Esophagus muscularis mucosa (tissue), 4 donors: ENCODE data around the gene INPP5A. TPM values are rescaled to one million over a fixed set of nuclear protein-coding genes. Genes with fewer than 3 reads are reported as not detected.

ENCODE experiments used
- DNase-seq: peaks from one replicate; pipeline ENCODE4 v3.0.0-alpha.2; 2017; ENCODE audit errors: extremely low spot score
- H3K27ac ChIP-seq, 4 donors: fragments of 200-600 bp; sonication (generic); replicated peaks in 1 of 4; 1 replicate in 3 of 4; 2 replicates in 1 of 4; pipeline ENCODE4 v1.5.1; 2016 to 2019; ENCODE audit warnings: mild to moderate bottlenecking in 1 of 4
- H3K27me3 ChIP-seq, 4 donors: fragments of 200-600 bp; sonication (generic); one replicate each; pipeline versions ENCODE4 v1.5.1 to v1.6.0; 2016 to 2019
- H3K36me3 ChIP-seq, 4 donors: fragments of 200-600 bp; sonication (generic); one replicate each; pipeline ENCODE4 v1.5.1; 2016 to 2019
- H3K4me1 ChIP-seq, 4 donors: fragments of 200-600 bp; sonication (generic); one replicate each; pipeline ENCODE4 v1.5.1; 2016 to 2019
- H3K4me3 ChIP-seq, 4 donors: fragments of 200-600 bp; sonication (generic); 1 replicate in 2 of 4; 2 replicates in 2 of 4; pipeline ENCODE4 v1.5.1; 2016 to 2019; ENCODE audit warnings: mild to moderate bottlenecking in 4 of 4, moderate library complexity in 1 of 4
- H3K9me3 ChIP-seq, 4 donors: fragments of 200-600 bp; sonication (generic); 1 replicate in 3 of 4; 2 replicates in 1 of 4; pipeline ENCODE4 v1.5.1; 2016 to 2019
- EP300 ChIP-seq: sonication (generic); formaldehyde crosslinking; IDR thresholded peaks from one replicate; pipeline ENCODE4 v1.6.1; 2017; ENCODE audit warnings: antibody characterized with exemption
- POLR2A ChIP-seq: fragments of 450-650 bp; IDR thresholded peaks from one replicate; pipeline ENCODE4 v1.6.1; 2017; ENCODE audit warnings: antibody characterized with exemption, moderate library complexity, mild to moderate bottlenecking, low read depth
- POLR2AphosphoS5 ChIP-seq, 2 donors: sonication (generic); formaldehyde crosslinking; IDR thresholded peaks; one replicate each; pipeline ENCODE4 v1.6.1; 2017; ENCODE audit warnings: antibody characterized with exemption in 2 of 2
- WGBS: methylation state at CpG from one replicate; pipeline ENCODE4 v1.1.5; 2018; 5-methylcytosine and 5-hydroxymethylcytosine counted together
- intact Hi-C: fragments of 100-400 bp; cut with DNase I; formaldehyde crosslinking; loops from one replicate; pipeline ENCODE4 v1.15.1; 2023
- total RNA-seq, 4 donors: library from RNA; depleted of rRNA; stranded (reverse); fragments of >200 nt; gene quantifications; one replicate each; pipeline versions ENCODE4 v1.1.0 to v1.2.1, GENCODE V29; 2016
- TF ChIP-seq, protein P1 (sequence below), 3 experiments: fragments of 200-600 bp in 2 of 3; fragments of 450-650 bp in 1 of 3; sonication (generic) in 2 of 3; IDR thresholded peaks; one replicate each; pipeline ENCODE4 v1.5.1; 2017 to 2019; ENCODE audit warnings: antibody characterized with exemption in 3 of 3, mild to moderate bottlenecking in 2 of 3, moderate library complexity in 1 of 3

The INPP5A gene
- total RNA-seq, 4 donors from 2014 or later: 234 to 301 (median 245) TPM

DNA sequence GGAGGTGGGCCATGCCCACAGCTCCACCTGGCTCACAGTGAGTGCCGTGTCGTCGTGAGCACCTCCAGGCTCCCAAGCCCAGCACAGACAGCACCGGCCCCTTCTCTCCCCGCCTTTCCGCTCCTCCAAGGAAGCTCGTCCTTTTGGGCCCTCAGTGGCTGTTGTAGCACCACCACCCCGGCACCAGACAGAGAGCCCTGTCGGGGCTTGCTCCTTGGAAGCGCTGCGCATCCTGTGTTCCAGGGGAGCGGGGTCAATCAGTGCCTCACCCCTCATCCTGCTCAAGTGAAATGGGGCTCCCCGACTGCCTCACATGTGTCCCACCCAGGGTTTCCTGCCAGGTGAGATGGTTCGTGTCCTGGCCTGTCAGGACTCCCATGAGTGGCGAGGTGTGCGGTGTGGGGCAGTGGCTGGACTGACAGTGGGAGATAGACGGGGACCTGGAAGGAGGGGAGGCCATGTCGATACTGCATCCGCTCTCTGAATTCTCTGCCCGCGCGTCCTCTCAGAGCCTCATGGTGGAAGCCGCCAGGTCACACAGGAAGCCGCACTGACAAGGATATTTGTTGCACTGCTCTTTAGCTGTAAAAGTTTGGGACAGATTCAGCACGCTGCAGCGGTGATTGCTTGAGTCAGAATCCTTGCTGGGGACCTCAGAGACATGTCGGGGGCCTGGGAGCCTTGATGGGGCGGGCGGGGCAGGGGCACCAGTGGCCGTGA lies 107.1 kb downstream of the INPP5A start:
- H3K4me3 ChIP-seq: no peak overlapping the region
- intact Hi-C loops: loop anchor here (10.0 kb wide), 1 partner anchor 260 kb away; no protein-coding TSS in a partner anchor
- H3K9me3 ChIP-seq: no peaks in the 10 kb centered on the region
- peaks cover 20 to 97% (median 89%) of the 10 kb centered on the region in 4 donors for H3K4me1 ChIP-seq
- no peaks in the 10 kb centered on the region for H3K27me3 ChIP-seq
- WGBS: 83% methylated on average over 24 of the region's 30 CpGs
- H3K36me3 ChIP-seq: peaks cover 0 to 20% (median 12%) of the 10 kb centered on the region in 4 donors
- peak overlapping the region; percentile 60 to 98 (median 95) for H3K27ac ChIP-seq
- DNase-seq: no peak
- TF ChIP-seq POLR2A: no peak
- no peak for TF ChIP-seq EP300
- no peak for TF ChIP-seq POLR2AphosphoS5 (IDR thresholded peaks at IDR 0.05)
- TF ChIP-seq, protein P1, sequence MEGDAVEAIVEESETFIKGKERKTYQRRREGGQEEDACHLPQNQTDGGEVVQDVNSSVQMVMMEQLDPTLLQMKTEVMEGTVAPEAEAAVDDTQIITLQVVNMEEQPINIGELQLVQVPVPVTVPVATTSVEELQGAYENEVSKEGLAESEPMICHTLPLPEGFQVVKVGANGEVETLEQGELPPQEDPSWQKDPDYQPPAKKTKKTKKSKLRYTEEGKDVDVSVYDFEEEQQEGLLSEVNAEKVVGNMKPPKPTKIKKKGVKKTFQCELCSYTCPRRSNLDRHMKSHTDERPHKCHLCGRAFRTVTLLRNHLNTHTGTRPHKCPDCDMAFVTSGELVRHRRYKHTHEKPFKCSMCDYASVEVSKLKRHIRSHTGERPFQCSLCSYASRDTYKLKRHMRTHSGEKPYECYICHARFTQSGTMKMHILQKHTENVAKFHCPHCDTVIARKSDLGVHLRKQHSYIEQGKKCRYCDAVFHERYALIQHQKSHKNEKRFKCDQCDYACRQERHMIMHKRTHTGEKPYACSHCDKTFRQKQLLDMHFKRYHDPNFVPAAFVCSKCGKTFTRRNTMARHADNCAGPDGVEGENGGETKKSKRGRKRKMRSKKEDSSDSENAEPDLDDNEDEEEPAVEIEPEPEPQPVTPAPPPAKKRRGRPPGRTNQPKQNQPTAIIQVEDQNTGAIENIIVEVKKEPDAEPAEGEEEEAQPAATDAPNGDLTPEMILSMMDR (IDR thresholded peaks at IDR 0.05): no peak

DNA sequence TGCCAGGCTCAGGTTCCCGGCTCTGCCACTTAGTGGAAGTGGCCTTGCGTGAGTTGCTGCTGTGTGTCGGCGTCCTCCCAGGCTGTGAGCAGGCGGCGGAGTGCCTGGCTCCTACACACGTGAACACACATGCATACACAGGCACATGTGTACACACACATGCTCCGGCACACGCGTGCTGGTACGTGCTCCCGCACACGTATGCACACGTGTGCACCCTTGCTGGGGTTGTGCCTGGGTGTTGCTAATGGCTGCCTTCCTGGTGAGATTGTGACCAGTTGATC lies 107.6 kb downstream of the INPP5A start:
- Histone ChIP-seq H3K27me3 (no peaks in the 10 kb centered on the region), H3K27ac (peak overlapping the region; percentile 40 to 98 (median 95)), H3K36me3 (peaks cover 0 to 25% (median 16%) of the 10 kb centered on the region in 4 donors), H3K9me3 (no peaks in the 10 kb centered on the region), H3K4me1 (peaks cover 20 to 97% (median 86%) of the 10 kb centered on the region in 4 donors), H3K4me3 (no peak overlapping the region)
- WGBS: 83% methylated on average over 13 of the region's 14 CpGs
- TF ChIP-seq EP300: no peak
- TF ChIP-seq POLR2AphosphoS5 (IDR thresholded peaks at IDR 0.05): peak; percentile 32 to 33
- no peak for TF ChIP-seq POLR2A
- TF ChIP-seq, protein P1 (IDR thresholded peaks at IDR 0.05): no peak
- no peak for DNase-seq
- intact Hi-C loops: loop anchor here (10.0 kb wide), 1 partner anchor 260 kb away; no protein-coding TSS in a partner anchor

DNA sequence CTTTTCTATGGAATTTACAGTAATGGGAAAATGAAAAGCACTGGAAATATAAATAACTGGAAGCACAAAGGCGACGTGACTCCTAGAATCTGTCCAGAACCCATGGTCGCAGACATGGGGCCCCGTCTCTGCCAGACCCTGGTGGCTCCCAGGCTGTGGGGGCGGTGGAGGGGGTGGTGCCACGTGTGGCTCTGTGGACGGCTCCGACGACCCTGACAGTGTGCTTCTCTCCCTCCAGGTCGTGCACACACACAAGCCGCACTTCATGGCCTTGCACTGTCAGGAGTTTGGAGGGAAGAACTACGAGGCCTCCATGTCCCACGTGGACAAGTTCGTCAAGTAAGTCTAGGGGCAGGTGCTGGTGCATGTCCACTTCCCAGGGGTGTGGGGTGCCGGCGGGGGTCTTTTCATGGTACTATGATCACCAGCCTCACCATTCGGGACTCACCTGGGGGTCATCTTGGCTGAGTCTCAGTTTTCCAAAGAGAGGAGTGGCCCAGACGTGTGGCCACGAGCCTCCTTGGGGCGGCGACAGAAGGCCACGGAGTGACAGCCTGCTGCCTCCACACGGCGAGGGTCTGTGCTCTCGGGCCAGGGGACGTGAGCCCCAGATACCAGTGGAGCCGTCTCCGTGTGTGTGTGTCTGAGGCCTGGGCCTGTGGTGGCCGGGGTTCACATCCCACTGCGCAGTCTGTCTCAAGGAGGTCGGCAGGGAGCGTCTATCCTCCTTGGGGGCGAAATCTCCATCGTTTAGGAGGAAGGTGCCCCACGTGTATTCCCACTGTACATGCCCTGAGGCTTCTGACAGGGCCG lies 108.2 kb downstream of the INPP5A start:
- no peak for TF ChIP-seq POLR2AphosphoS5 (IDR thresholded peaks at IDR 0.05)
- TF ChIP-seq, protein P1 (IDR thresholded peaks at IDR 0.05): no peak
- TF ChIP-seq POLR2A: no peak
- no peak for TF ChIP-seq EP300
- Histone ChIP-seq H3K27me3 (no peaks in the 10 kb centered on the region), H3K27ac (peak overlapping the region; percentile 40 to 98 (median 95)), H3K9me3 (no peaks in the 10 kb centered on the region), H3K36me3 (peaks cover 4 to 32% (median 22%) of the 10 kb centered on the region in 4 donors), H3K4me1 (peaks cover 20 to 97% (median 81%) of the 10 kb centered on the region in 4 donors), H3K4me3 (no peak overlapping the region)
- intact Hi-C loops: loop anchor here (10.0 kb wide), 1 partner anchor 261 kb away; no protein-coding TSS in a partner anchor
- DNase-seq: no peak
- WGBS: 88% methylated on average over 25 of the region's 36 CpGs

DNA sequence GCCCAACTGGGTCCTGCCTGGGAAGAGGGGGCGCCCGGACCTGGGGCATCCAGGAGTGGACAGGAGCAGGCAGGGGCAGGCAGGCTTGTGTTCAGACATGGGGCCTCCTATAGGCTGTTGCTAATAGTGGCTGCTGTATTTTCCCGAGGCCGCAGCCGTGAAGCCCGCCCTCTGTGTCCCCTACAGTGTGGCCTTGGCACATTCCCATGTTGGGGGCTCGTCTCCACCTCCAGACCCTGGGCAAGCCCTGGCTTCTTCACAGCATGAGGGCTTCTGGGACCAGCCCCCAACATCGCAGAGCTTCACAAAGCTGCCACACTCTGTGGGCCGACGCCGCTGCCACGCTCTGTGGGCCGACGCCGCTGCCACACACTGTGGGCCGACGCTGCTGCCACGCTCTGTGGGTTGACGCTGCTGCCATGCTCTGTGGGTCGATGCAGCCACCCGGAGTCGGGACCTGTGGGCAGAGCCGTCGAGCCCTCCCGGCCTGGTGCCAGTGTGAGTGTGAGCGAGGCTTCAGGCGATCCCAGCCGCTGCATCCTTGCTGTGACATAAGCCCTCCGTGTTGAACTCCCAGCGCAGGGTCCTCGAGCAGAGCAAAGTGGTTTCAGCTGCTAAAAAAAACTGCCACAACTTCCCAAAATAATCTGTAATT lies 109.0 kb downstream of the INPP5A start:
- Histone ChIP-seq H3K27me3 (no peaks in the 10 kb centered on the region), H3K4me1 (peaks cover 17 to 89% (median 74%) of the 10 kb centered on the region in 4 donors), H3K36me3 (peaks cover 4 to 38% (median 28%) of the 10 kb centered on the region in 4 donors), H3K9me3 (no peaks in the 10 kb centered on the region), H3K27ac (peak overlapping the region; percentile 17 to 98 (median 95)), H3K4me3 (no peak overlapping the region)
- no peak for TF ChIP-seq POLR2AphosphoS5 (IDR thresholded peaks at IDR 0.05)
- no peak for TF ChIP-seq EP300
- TF ChIP-seq POLR2A: no peak
- TF ChIP-seq, protein P1 (IDR thresholded peaks at IDR 0.05): no peak
- no peak for DNase-seq
- intact Hi-C loops: loop anchor here (10.0 kb wide), 1 partner anchor 262 kb away; no protein-coding TSS in a partner anchor
- WGBS: 93% methylated on average over 31 of the region's 31 CpGs
